WI38 (cell line): ENCODE results near the gene USH1C.

Experiments used
- H3K4me3 ChIP-seq: 2 replicates; pipeline ENCODE4 v1.5.1; 2011; ENCODE audit warnings: low read depth, mild to moderate bottlenecking, control low read depth, low read length
- TF ChIP-seq, protein P1 (sequence below): IDR thresholded peaks from 2 replicates; pipeline ENCODE4 v1.5.1; 2012; ENCODE audit warnings: low read depth, mild to moderate bottlenecking, control low read depth, low read length

The USH1C gene

DNA sequence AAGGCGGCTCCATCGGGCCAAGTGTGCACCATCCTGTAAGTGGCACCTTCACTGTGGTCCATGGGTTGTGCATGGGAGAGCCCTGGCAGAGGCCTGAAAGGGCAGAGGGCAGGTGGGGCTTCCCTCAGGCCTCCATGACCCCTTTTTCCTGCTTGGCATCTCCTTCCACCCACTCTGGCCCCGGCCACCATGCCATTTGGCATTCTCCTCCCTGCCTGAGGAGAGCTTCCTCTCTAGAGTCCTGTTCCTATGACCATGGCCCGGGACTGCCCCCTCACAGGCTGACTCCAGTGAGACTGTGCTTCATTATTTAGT, 7.8 kb upstream of the USH1C start:
- H3K4me3 ChIP-seq = no peak overlapping the region
- TF ChIP-seq, protein P1, sequence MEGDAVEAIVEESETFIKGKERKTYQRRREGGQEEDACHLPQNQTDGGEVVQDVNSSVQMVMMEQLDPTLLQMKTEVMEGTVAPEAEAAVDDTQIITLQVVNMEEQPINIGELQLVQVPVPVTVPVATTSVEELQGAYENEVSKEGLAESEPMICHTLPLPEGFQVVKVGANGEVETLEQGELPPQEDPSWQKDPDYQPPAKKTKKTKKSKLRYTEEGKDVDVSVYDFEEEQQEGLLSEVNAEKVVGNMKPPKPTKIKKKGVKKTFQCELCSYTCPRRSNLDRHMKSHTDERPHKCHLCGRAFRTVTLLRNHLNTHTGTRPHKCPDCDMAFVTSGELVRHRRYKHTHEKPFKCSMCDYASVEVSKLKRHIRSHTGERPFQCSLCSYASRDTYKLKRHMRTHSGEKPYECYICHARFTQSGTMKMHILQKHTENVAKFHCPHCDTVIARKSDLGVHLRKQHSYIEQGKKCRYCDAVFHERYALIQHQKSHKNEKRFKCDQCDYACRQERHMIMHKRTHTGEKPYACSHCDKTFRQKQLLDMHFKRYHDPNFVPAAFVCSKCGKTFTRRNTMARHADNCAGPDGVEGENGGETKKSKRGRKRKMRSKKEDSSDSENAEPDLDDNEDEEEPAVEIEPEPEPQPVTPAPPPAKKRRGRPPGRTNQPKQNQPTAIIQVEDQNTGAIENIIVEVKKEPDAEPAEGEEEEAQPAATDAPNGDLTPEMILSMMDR = no peak

GRCh38 chr11:17551347-17552040, 7.3 kb upstream of the USH1C start:
- TF ChIP-seq, protein P1 = no peak
- no peak overlapping the region for H3K4me3 ChIP-seq

DNA sequence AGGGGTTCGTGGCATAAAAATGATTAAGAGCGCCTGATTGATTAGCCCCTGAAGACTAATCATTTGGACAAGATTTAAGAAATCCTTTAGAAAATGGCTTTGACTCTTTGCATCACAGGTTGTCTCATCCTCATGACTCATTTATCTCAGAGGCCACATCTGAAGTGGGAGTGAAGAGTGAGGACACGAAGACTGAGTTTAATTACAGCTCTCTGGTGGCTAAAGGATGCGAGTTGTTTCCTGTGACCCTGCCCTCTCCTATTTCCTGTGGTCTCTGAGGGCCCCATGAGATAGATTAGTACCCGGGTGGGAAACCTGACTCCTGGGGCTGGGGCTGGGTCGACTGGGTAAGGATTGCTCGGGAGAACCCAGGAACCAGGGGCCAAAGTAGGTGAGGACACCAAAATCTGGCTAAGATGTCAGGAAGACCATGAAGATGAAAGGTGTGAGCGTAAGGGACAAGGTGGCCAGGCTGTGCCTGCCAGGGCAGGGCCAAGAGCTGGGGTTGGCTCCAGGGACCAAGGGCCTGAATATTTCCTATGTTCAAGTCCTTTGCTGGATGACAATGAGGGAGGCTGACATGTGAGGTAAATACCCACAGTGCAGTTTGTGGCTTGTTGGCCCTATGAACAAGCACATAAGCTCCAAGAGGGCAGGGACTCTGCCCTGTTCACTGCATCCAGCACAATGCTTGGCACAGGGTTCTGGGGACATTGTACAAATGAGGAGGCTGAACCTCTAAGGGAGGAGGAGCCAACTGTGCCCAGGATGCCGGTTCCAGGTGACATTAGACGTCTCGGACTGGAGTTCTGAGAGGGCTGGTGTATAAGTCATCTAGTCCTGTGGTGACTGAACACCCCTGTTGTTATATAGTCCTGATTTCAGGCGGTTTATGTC, 6.5 kb upstream of the USH1C start:
- TF ChIP-seq, protein P1 = no peak

DNA sequence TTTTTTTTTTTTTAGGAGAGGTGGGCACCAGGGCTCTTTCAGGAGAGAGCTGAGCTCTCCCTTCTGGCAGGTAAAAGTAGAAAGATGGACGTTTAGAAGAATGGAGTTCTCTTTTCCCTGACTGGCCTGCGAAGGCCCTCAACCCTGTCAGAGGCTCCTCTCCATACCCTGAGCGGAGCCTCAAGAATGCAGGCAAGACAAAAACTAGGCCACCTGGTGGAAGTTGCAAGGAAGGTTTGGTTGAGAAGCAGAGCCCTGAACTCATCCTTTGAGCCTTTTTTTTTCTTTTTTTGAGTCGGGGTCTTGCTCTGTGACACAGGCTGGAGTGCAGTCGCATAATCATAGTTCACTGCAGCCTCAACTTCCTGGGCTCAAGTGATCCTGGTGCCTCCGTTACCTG, 4.2 kb upstream of the USH1C start:
- TF ChIP-seq, protein P1 = no peak
- H3K4me3 ChIP-seq = no peak overlapping the region

More for the DNA sequence above, 6.5 kb upstream of the USH1C start:
- no peak overlapping the region for H3K4me3 ChIP-seq

GRCh38 chr11:17547932-17548331, 3.7 kb upstream of the USH1C start:
- TF ChIP-seq, protein P1 = no peak
- H3K4me3 ChIP-seq = no peak overlapping the region

GRCh38 chr11:17547051-17547577, 2.9 kb upstream of the USH1C start, which contains the start of gene OTOG:
OTOG (plus strand) TSS chr11:17547259; CDS start chr11:17547373, 114 bp downstream.
- TF ChIP-seq, protein P1 = no peak
- H3K4me3 ChIP-seq = no peak within 1 kb of the TSS

GRCh38 chr11:17546240-17546639, 2.0 kb upstream of the USH1C start:
- H3K4me3 ChIP-seq = no peak overlapping the region
- TF ChIP-seq, protein P1 = no peak
